Liver (tissue), 3 donors: ENCODE results near the gene FAM43A.

Experiments
- CTCF ChIP-seq: fragments of 150-350 bp; IDR thresholded peaks from 2 replicates; pipeline ENCODE4 v1.5.1; 2017; ENCODE audit warnings: improper control_type of control experiment, low read depth, low read length; ENCODE audit not compliant: missing input control
- EGR1 ChIP-seq, 2 donors: IDR thresholded peaks; 2 replicates each; pipeline ENCODE4 v1.6.1; 2016 to 2018; ENCODE audit warnings: antibody characterized with exemption in 2 of 2, low read depth in 2 of 2
- GABPA ChIP-seq, 2 donors: IDR thresholded peaks in 1 of 2; conservative IDR thresholded peaks in 1 of 2; 2 replicates each; pipeline ENCODE4 v1.6.1; 2016; ENCODE audit warnings: antibody characterized with exemption in 2 of 2, mild to moderate bottlenecking in 1 of 2, moderate library complexity in 1 of 2
- JUND ChIP-seq, 2 donors: IDR thresholded peaks; 2 replicates each; pipeline ENCODE4 v1.6.1; 2016; ENCODE audit warnings: antibody characterized with exemption in 2 of 2
- RAD21 ChIP-seq, 2 donors: IDR thresholded peaks; 2 replicates each; pipeline ENCODE4 v1.6.1; 2016; ENCODE audit warnings: antibody characterized with exemption in 2 of 2, mild to moderate bottlenecking in 2 of 2
- RXRA ChIP-seq, 2 donors: IDR thresholded peaks; 2 replicates each; pipeline ENCODE4 v1.6.1; 2017 to 2018; ENCODE audit warnings: antibody characterized with exemption in 2 of 2, mild to moderate bottlenecking in 1 of 2
- SP1 ChIP-seq: IDR thresholded peaks from 2 replicates; pipeline ENCODE4 v1.6.1; 2018; ENCODE audit warnings: antibody characterized with exemption, mild to moderate bottlenecking
- TAF1 ChIP-seq: conservative IDR thresholded peaks from 2 replicates; pipeline ENCODE4 v1.6.1; 2016; ENCODE audit warnings: antibody characterized with exemption, mild to moderate bottlenecking
- TF ChIP-seq, protein P1 (sequence below): IDR thresholded peaks from 2 replicates; pipeline ENCODE4 v1.6.1; 2016; ENCODE audit warnings: antibody characterized with exemption
- TF ChIP-seq, protein P2 (sequence below): IDR thresholded peaks from 2 replicates; pipeline ENCODE4 v1.6.1; 2016; ENCODE audit warnings: antibody characterized with exemption, mild to moderate bottlenecking
- TF ChIP-seq, protein P3 (sequence below): IDR thresholded peaks from 2 replicates; pipeline ENCODE4 v1.6.1; 2016; ENCODE audit warnings: antibody characterized with exemption
- donor health status: healthy.
- donor health status: healthy.

- TF ChIP-seq CTCF (no peak), RAD21 (IDR thresholded peaks at IDR 0.05) (no peak), RXRA (IDR thresholded peaks at IDR 0.05) (no peak), SP1 (no peak), TAF1 (no peak), GABPA (IDR thresholded peaks at IDR 0.05 in 1 of 2, conservative IDR thresholded peaks at IDR 0.05 in 1 of 2) (no peak), EGR1 (IDR thresholded peaks at IDR 0.05; ENCODE audit: low read depth in 2 of 2) (no peak), JUND (IDR thresholded peaks at IDR 0.05) (no peak)
- TF ChIP-seq, protein P1, sequence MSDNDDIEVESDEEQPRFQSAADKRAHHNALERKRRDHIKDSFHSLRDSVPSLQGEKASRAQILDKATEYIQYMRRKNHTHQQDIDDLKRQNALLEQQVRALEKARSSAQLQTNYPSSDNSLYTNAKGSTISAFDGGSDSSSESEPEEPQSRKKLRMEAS = no peak
- TF ChIP-seq, protein P2, sequence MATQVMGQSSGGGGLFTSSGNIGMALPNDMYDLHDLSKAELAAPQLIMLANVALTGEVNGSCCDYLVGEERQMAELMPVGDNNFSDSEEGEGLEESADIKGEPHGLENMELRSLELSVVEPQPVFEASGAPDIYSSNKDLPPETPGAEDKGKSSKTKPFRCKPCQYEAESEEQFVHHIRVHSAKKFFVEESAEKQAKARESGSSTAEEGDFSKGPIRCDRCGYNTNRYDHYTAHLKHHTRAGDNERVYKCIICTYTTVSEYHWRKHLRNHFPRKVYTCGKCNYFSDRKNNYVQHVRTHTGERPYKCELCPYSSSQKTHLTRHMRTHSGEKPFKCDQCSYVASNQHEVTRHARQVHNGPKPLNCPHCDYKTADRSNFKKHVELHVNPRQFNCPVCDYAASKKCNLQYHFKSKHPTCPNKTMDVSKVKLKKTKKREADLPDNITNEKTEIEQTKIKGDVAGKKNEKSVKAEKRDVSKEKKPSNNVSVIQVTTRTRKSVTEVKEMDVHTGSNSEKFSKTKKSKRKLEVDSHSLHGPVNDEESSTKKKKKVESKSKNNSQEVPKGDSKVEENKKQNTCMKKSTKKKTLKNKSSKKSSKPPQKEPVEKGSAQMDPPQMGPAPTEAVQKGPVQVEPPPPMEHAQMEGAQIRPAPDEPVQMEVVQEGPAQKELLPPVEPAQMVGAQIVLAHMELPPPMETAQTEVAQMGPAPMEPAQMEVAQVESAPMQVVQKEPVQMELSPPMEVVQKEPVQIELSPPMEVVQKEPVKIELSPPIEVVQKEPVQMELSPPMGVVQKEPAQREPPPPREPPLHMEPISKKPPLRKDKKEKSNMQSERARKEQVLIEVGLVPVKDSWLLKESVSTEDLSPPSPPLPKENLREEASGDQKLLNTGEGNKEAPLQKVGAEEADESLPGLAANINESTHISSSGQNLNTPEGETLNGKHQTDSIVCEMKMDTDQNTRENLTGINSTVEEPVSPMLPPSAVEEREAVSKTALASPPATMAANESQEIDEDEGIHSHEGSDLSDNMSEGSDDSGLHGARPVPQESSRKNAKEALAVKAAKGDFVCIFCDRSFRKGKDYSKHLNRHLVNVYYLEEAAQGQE = no peak
- TF ChIP-seq, protein P3, sequence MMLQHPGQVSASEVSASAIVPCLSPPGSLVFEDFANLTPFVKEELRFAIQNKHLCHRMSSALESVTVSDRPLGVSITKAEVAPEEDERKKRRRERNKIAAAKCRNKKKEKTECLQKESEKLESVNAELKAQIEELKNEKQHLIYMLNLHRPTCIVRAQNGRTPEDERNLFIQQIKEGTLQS = no peak
Measured at GRCh38 chr3:194686816-194687637, 1.3 kb downstream of the FAM43A start.
